GM19463 (cell line): ENCODE data around the gene SLC22A4.

Experiments
- ATAC-seq: cut with Tn5 transposase; IDR thresholded peaks from one replicate; pipeline ENCODE4 v1.9.1; 2021; ENCODE audit warnings: mild to moderate bottlenecking, moderate library complexity; ENCODE audit not compliant: unreplicated experiment

The SLC22A4 gene

DNA sequence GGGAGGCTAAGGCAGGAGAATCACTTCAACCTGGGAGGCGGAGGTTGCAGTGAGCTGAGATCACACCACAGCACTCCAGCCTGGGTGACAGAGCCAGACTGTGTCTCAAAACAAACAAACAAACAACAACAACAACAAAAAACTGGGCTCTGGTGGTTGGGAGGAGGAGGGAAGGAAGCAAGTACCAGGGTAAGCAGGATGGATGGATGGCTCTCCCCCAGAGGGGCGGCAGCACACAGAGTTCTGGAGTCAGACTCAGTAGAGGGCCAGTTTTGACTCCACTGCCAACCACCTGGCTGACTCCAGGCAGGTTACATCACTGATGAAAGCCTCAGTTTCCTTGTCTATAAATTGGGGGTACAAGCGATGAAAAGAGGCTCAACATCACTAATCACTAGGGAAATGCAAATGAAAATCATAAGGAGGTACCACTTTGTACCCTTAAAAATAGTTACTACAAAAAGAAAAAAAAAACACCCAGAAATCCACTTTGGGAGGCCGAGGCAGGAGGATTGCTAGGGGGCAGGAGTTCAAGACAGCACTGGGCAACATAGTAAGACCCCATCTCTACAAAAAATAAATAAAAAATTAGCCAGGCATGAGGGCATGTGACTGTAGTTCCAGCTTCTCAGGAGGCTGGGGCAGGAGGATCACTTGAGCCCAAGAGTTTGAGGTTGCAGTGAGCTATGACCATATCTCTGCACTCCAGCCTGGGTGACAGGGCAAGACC is 3.2 kb downstream of the SLC22A4 start:
- no peak for ATAC-seq

DNA sequence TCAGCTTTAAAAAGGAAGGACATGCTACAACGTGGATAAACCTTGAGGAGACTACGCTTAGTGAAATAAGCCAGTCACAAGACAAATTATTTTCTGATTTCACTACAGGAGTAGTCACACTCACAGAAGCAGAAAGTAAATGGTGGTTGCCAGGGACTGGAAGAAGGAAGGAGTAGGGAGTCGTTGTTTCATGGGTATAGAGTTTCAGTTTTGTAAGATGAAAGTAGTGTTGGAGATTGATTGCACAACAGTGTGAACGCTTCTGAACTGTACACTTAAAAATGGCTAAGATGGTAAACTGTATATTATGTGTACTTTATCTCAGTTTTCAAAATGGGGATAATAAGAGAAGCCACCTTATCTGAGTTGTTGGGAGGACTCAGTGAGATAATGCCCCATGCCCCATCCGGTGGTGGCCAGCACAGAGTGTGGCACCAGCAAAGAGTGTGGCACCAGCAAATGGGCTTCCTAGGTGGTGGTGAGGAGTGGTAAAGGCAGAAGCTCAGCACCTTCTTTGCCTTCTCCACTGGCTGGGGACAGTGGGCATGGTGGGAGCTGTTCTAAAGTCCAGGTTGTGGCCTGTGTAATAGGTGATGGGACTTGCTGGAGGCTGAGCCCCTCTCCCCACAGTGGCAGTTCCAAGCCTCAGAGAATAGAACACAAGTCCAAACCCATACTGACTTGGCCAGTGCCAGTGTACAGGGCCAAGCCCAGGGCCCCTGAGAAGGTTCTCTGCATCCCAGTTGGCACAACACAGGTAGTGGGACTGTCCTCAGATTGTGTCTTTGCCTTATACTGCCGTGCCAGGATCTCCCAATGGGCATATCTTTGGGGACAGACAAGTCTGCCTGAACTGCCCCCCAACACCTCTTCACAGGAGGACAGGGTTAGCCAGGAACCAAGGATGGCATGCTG is 4.4 kb downstream of the SLC22A4 start:
- ATAC-seq = no peak

DNA sequence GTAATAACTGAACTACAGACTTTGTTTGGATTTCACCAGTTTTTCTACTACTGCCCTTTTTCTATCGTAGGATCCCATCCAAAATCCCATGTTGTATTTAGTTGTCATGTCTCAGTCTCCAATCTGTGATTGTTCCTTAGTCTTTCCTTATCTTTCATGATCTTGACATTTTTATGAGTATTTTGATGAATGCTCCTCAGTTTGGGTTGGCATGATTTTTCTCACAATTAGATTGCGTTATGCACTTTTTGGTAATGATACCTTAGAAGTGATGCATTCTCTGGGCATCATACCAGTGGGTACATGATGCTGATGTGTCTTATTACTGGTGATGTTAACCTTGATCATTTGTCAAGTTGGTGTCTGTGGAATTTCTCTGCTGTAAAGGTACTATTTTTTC is 5.7 kb downstream of the SLC22A4 start:
- ATAC-seq = no peak

DNA sequence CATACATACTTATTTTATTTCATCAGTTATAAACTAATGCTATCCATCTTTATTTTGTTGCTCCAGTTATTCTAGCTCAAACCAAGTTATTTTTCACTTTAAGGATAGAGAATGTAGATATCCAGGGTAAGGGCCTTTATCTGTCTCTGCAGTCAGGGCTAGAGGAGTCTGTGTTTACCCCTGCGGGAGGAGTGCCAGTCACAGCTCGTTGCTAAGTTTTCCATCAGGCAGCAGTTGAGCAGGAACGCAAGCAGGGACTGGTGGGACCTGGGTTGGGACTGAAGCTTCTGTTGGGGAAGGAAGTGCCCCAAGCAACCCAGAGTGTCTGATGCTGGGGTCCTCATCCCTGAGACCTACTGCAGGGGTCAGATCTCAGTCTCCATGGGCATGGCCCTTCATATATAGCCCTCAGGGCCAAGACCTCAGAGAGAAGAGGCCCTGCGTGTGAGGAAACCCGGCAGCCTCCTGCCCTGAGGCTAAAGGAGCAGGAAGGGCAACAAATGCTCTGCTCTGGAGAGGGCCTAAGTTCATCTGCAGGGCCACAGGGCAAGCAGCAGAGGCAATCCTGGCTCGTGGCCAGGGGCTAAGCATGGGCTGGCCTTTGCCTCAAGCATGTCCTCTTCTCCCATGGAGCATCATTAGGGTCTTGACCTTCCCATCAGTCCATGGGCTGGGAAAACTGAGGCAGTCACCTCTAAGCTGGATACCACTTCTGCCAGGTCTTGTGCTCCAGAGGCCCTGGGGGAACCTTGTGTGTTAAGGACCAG is 6.6 kb downstream of the SLC22A4 start:
- ATAC-seq = no peak

DNA sequence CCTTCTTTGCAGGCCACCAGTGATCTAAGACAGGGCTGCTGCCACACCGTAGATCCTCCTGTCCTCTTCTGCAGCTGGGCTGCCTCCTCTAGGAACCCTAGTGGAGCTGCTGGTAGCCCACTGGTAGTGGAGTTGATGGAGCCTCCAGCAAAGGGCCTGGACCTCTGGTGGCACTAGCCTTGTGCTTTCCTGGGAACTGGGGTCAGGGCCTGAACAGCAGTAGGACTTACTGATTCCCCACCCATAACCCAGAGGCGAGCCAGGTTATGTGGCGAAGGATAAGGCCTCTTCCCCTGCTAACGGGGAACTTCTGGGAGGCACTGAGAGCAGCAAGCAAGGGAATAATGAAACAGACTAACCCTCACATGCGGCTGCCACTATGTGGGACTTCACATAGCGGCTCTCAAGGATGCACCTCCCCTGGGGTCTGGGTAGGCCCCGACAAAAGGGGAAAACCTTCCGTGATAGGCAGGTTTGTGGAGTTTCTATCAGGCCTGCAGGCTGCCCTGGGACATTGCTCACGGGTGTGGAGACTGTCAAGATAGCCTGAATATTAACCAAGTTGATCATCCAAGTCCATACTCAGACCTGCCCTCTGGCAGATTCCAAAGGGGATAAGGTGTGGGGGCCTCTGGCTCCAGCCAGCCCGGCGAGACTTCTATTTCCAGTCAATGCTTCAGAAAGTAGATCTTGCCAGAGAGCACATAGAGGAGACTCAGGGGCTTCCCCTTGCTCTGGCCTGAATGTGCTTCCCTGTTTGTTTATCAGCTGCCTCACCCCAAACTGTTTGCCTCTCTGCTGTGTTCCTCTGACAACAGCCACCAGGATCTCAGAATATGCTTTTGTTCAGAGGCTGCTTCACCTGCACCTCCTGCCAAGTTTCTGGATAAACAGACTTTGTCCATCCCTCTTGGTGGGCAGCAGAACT is 7.4 kb downstream of the SLC22A4 start:
- ATAC-seq = no peak

DNA sequence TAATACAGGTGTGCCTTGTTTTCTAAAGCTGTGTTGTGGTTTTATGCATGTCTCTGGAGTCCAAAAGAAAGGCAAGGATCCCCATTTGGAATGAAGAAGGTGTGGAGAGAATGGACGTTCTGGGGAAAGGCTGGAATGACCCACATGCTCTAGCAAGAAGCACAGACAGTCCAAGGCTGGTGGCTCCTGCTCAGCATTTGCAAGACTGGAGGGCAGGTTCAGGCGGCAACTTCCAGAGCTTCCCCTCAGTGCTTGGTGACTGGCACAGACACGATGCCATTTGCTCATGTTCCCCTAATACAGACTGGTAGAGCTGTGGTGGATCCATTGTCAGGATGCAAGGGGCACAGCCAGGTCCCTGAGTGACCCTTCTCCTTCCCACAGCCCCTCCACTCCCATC is 8.2 kb downstream of the SLC22A4 start:
- no peak for ATAC-seq

DNA sequence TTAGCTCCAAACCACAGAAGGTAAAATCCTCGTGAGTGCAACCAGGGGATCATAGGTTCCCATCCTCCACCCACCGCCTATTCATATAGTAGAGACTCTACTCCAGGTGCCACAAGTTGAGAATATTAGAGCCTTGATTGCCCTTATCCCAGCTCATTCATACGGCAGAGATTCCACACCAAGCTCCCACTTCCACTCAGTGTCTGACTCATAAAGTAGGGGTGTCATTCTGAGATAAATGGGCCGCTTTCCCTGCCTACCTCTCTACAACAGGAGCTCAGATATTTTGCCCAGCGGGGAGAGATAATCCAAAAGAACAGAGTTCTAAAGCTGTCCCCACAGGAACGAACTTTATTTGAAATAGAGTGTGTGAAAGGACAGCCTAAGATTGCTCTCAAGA is 9.4 kb downstream of the SLC22A4 start:
- ATAC-seq = no peak

DNA sequence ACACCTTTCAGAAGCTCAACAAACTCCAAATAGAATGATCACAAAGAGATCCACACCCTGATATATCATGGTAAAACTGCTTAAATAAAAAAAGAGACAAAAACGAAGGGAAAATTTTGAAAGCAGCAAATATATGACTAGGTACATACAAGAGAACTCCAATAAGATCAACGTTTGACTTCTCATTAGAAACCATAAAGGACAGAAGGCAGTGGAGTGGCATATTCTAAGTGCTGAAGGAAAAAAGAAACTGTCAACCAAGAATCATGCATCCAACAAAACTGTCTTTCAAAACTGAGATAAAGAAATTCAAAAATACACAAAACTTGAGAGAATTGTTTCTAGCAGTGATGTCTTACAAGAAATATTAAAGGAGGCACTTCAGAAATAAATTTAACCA is 11.2 kb downstream of the SLC22A4 start:
- no peak for ATAC-seq

DNA sequence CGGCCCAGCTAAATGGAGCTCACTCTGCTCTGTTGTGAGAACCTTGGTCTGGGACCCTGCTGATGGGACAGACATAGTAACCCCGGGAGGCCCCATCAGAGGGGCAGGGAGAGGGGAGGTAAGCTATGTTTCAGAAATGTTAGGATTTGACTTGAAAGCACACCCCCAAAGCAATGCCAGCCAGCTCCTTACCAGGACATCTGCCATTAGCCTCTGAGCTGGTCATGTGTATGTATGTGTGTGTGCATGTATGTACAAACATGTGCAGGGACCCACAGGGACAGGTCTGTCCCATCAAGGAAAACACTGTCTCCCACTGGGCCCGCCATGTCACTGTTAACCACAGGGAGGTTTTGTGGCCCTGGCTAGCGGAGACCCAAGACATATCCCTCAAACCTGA is 14.5 kb downstream of the SLC22A4 start:
- ATAC-seq = no peak

DNA sequence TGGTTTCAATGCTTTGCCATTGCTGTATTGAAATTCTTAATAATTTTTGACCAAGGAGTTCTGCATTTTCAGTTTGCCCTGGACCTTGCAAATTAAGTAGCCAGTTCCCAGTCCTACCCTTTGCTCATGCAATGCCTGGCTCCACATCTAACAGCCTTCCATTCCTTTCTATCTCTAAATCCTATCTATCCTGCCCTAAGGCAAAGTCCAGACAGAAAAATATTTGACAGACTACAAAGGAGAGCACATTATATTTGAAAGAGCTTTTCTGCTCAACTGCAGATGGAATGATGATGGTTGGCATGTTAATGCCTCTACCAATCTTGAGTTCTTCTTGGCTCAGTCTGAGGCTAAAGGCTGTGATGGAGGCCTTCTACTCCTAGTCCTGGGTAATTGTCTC is 15.5 kb downstream of the SLC22A4 start:
- ATAC-seq = no peak

DNA sequence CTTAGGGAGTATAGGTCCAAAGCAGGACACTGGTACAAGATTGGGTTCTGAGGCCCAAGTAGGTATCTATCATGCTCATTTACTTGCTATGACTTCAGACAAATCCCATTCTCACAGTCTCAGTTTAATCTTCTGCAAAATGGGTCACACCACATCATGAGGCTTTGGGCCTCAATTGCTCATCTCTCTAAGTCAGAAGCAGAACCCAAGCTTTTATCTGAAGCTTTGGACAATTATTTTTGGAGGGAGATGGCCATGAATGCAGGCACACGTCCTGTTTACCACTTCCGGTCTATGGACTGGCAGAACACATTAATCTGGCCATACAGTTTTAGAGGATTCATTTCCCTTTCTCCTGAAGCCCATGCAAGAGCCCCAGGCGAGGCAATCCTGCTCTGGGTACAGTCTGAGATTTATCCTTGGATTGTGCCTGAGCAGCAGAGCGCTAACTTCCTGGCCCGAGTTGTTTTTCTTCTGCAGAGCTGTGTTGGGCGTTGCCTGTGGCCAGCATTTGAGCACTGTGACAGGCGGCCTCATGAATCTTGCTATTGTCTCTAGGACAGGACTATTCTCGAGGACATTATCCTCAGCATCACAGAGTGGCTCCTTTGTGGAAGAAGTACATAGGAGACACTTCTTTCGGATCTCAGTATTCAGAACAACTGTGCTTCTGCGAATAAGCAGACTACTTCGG is 16.1 kb downstream of the SLC22A4 start:
- ATAC-seq = no peak

DNA sequence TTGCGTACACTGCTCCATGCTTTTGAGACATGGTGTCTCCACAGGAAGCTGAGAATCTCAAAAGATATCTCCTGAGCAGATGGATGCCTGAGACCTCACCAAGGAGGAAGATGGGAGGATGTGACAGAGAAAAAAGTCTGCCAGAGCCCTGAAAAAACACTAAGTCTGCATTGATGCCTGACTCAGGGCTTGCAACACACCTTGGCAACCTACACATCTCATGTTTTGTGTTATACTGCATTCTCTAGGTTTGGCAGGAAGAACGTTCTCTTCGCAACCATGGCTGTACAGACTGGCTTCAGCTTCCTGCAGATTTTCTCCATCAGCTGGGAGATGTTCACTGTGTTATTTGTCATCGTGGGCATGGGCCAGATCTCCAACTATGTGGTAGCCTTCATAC is 19.2 kb downstream of the SLC22A4 start:
- ATAC-seq = no peak

DNA sequence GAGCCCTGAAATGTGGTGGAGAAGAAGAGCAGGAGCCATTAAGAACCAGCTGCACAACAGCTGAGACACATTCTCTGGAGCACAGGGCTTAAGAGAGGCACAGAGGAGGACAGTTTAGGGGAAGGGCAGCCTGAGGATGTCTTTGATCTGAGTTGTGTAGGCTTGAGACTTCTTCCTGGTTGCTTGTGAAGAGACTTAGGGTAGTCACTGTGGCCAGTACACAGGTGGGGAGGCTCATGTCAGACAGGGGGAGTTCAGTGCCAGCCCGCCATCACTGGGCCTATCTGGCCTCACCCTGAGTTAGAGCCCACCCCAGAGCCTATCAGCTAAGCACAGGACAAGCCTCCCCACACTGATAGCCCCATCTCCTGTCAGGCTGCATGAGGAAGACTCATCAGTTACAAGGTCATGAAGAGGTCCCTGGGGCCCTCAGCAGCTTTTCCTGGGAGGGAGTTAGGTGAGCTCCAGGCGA is 19.8 kb downstream of the SLC22A4 start:
- ATAC-seq = no peak

DNA sequence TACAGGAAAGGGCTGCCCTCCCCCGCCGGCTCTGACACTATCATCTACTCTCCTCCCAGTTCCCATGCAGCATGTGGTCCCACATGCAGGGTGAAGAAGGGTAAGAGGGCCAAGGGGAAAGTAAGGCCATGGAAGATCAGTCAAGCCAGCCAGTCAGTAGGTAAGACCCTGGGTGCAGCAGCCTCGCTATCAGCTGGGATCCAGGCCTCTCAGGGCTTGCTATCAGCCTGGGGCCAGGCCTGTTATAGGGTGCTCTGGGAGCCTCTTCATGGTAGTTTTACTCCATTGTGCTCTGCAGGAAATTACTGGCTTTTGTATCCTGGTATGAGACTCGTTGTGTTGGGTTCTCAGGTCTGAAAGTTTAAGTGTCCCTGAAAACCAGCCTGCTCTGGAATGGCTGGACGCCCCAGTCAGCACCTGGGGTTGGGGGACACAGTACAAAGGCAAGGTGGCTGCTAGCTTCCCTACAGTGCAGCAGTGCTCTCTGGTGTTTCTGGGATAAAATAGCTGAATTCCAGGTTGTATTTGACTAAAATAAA is 21.4 kb downstream of the SLC22A4 start:
- ATAC-seq = no peak

DNA sequence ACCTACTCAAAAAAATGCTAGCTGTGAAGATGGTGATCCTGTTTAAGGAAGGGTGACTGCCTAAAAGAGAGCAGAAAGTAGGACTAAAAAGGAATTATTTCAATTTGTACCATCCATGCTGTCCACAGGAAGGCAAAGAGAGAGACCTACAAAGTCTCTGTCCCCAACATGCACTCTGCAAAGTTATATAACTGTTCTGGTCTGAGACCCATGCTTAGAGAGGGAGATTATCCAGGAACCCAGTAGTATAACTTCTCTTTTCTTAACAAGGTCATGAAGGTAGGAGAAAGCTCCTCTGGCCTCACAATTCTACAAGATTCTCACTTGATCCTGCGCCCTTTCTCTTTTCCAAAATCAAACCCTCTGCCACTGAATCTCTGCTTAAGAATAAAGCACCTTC is 25.8 kb downstream of the SLC22A4 start:
- ATAC-seq = no peak

DNA sequence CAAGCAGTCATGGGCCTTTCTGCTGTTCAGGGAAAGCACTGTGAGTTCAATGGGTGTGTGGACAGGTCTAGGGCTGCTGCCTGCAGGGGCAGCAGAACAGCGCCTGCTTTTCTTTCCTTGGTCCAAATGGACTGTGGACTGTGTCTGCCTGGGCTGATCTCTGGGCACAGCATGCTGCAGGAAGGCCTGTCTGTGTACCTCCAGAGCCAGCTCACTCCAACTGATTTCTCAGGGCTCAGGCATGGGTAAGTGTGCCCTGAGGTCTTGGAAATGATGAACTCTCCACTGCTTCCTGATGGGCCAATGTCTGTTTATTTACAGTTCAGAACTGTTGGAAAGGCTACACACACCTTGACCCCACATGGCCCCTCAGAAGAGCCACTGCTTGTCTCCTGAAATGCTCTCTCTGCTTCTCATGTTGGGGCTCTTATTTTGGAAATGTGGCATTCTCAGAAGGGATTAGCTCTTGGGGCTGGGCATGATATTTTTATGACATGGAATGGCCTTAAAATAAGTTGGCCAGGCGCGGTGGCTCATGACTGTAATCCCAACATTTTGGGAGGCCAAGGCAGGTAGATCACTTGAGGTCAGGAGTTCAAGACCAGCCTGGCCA is 27.0 kb downstream of the SLC22A4 start:
- no peak for ATAC-seq

DNA sequence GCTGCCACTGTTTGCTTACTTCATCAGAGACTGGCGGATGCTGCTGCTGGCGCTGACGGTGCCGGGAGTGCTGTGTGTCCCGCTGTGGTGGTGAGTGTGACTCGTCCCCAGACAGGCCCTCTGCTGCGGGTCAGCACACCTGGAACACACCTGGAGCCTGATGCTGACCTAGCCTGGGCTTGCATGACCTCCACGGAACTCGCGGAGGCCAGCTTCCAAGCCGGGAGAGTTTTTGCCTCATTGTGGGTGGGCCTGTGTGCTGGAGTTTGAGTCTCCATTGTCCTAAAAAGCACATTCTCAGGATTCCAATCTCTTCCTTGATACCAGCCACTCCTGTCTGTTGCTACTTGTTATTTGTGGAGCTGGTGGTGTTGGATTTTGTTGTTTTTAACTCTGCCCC is 28.1 kb downstream of the SLC22A4 start:
- ATAC-seq = no peak

DNA sequence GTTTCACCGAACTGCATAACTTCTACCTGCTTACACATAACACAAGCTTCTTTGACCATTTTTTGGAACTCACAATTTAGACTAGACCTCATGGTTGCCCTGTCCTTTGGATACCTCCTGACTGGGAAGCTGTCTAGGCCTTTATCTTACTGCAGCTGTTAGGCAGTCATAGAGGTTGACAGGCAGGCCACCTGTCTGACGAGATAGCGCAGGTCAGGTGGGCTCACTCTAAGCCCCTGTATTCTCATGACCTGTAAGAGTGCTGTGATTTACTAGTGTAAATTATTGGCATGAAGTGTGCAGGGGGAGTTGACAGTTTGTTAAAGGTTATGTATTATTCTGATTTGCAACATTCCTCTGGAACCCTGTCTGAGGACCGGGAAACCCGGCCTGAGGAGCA is 29.0 kb downstream of the SLC22A4 start:
- ATAC-seq = no peak

DNA sequence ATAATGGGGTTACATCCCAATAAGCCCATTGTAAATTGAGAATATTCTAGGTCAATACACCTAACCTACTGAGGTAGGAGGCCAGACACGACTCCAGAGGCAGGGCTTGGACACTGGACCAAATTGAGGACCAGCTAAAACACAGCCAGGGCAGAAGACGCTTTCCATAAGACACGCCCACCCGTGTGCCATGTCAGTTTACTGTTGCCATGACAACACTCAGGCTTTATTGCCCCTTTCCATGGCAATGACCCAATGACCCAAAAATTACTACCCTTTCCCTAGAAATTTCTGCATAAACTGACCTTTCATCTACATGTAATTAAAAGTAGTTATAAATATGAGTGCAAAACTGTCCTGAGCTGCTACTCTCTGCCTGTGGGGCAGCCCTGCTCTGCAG is 31.5 kb downstream of the SLC22A4 start:
- ATAC-seq = no peak
